NCI-H2029 (cell line): Measurements from ENCODE around the gene BABAM2.
"Not testable (repeated sequence)": the region's sequence is repeated elsewhere in the genome, so short reads cannot be mapped to it uniquely, and the experiment has no call there.

Source experiments
- DNase-seq: peaks from one replicate; lab custom pipeline; 2025; lab: John Stamatoyannopoulos, UW

Gene BABAM2

DNA sequence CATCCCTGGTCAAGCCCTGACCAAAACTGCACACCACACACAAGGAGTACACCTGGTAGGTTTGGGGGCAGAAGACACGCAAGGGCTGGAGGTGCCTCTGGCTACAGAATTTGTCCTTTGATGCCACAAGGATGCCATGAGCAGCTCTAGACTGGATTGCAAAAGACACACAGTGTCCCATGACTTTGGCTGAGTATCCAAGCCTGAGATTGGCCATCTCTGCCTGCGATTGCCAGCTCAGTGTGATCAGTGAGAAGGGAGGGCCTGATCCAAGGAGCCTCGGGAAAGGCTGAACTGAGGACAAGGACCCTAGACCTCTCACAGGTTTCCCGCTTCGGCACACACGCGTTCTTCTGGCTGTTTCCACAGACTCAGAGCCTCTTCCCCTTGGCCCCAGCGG, 442.2 kb downstream of the BABAM2 start:
- DNase-seq: no peak

DNA sequence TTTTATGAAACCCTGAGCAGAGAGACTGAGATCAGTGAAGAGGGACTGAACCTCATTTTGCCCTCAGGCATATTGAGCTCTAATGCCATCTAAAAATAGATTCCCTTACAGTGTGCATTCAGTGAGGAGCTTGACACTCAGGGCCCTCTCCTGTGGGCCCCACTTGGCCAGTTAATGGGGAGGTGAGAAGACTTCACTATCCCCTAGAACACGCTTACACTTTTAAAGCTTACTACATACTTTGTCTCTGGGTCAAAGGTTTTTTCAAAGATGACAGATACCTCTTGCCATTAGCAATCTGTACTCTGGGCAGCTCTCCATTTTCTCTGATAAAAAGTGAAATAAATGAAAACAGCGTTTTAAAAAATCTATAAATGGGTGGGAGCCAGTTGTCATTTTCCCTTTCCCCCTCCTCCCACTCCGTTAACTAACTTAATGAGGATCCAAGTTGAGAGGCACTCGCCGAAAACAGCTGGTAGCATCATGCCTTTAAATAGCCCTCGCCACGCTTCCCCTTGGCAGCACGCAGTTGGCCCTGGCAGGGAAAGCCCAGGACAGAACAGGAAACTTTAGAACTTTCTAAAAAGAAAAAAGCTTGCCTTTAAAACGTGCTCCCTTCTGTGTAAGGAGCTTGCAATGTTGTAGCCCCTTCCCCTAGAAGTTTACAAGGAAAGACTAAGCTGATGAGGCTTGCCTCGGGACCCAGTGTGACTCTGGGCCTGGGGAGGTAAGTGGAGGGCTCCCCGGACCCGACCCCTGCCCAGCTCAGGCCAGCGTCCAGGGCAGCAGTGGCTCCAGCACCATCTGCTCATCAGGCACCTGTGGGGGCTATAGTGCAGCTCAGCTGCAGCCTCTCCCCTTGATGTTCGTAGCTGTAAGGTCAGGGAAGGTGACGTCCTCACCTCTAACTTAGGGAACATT, 443.3 kb downstream of the BABAM2 start:
- no peak for DNase-seq

DNA sequence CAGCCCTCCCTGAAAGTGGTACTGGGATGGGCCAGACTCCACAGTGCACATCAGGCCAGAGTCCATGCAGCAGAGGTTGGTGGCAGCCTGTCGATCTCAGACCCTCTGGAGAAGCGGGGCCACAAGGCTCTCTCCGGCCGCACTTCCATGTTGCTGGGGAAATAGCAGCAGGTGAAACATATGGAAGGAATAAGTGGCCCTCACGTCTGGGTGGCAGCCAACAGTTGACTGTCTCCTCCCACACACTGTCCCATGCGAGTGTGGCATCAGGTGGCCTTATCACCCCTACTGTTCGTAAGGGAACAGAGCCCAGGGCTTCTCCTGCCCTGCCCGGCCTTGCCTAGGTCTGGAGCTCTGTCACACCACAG, 444.0 kb downstream of the BABAM2 start:
- DNase-seq: peak; percentile 22

DNA sequence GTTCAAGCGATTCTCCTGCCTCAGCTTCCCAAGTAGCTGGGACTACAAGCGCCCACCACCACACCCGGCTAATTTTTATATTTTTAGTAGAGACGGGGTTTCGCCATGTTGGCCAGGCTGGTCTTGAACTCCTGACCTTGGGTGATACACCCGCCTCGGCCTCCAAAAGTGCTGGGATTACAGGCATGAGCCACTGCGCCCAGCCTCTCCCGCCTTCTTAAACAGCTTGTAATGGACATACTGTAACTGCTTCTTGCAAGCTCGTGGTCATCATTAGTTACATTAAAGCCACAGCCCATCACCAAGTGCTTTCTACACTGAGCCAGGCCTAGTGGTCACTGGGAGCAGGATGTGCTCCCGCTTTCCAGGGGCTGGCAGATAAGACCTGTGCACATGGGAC, 444.7 kb downstream of the BABAM2 start:
- not testable (repeated sequence) for DNase-seq

DNA sequence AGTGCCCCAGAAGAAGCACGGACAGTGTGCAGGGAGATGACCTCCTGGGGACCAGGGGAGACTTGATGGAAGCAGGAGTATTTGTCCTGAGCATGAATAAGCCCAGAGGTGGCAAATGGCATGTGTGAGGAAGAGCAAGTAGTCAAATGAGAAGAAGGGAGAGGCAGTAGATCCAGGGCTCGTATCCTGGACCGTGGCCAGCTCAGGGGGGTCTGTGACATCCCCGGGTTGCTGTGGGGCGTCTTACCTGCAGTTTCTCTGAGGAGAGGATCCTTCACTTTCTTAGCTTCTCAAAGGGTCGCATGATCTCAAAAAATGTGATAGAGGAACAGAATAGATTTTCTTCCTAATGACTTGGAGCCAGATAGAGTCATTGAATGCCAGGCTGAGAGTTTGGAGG, 445.1 kb downstream of the BABAM2 start:
- DNase-seq: no peak

DNA sequence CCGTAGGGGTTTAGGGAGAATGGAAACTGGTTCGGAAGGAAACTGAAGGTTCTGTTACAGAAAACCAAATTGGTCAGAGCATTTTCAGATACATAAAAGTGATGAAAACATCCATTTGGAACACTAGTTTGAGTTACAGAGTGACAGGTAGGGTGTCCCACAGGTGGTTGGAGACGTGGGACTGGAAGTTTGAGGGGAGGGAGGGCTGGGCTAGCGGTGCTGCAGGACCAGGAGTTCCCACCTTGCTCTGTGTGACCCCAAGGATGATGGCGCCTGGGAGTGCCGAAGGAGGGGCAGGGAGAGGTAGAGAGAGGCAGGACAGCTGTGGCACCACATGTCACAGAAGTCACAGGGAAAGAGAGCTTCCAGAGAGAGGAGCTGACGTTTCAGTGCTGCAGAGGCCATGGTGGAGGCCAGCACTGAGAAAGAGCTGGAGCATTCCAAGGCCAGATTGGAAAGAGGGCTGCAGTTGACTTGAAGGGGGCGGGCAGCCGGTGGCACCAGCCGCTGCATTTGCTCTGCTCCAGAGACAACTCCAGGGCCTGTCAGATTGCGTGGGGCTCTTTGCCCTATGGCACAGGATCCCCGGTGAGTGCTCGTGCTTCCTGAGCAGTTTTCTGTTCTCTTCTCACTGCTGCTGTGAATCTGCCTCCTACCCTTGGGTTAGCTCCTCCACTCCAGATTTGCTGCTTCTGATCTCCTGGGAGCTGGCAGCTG, 445.9 kb downstream of the BABAM2 start:
- DNase-seq: no peak

DNA sequence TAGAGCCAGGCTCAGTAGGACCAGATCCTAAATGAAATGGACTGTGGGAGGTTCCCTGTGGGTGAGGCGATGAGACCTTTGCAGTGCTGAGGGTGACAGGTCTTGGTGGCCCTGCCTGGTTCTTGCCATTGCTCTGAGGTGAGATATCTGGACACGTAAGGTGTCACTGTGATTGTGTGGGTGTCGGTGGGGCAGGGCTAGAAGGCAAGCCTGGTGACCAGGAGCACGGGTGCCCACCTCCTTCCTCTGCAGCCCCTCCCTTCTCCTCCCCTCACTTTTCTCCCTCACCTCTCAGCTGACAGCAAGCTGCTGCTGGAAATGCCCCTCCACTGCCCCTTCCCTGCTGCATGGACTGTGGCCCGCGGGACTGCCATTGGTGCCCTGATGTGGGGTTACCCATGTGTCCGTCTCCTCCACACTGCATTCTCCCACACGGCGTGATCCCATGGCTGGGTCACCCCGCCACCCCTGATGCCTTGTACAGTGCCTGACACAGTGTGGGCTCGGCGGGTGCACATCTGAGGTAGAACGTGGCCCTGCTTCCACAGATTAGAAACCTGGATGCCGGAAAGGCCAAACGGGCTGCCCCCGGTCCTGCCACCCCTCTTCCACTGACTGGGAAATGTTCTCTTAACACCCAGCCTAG, 446.6 kb downstream of the BABAM2 start:
- no peak for DNase-seq

DNA sequence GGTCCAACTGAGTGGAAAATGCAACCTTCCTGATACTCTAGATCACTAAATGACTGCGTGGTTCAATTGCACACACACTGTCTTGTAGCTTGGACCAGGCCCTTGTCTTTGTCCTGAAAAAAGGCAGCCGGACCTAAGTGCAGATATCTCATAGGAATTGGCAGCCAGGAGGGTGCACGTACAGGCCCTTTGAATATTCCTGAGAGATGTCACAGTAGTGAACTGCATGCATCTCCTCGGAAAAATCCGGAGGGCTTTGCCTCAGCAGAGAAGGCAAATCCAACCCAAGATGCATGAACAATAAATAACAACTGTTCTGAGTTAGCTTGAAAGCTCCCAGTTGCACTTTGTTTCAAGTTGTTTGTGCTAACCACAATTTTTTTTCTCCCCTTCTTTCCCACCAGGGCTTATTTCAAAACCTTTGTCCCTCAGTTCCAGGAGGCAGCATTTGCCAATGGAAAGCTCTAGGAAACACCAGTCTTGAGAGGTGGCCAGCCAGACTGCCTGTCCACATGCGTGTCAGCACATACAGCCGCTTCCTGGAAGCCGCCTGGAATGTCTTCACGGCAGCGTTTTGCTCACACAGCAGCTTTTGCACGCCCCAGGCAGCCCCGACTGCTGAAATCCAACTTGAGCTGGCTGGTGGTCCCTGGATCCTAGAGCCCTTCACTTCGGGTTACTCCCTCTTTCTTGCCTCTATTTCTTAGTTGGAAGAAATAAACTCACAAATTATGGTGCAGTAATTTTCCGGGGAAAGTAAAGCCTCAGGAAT, 447.7 kb downstream of the BABAM2 start:
- no peak for DNase-seq

DNA sequence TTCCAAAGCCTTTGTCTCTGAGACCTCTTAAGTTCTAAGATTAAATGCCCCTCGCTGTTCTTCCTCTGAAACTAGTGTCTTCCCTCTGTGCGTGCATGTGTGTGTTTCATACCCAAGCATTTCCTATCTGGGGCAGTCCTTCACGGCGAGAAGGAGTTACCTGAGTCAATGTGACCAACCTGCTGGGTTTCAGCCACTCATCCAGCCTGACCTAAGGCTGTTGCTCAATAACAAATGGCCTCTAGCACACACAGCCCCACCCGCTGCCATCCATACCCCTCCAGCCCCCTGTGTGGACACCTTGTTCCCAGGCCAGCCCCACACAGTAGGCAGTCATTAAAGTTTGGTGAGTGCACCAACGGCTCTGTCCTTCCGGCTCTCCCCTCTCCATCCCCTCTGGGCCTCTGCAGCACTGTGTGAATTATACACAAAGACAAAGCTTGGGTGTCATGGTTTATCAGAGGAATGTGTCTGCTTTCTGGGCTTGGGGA, 448.3 kb downstream of the BABAM2 start:
- DNase-seq: no peak

DNA sequence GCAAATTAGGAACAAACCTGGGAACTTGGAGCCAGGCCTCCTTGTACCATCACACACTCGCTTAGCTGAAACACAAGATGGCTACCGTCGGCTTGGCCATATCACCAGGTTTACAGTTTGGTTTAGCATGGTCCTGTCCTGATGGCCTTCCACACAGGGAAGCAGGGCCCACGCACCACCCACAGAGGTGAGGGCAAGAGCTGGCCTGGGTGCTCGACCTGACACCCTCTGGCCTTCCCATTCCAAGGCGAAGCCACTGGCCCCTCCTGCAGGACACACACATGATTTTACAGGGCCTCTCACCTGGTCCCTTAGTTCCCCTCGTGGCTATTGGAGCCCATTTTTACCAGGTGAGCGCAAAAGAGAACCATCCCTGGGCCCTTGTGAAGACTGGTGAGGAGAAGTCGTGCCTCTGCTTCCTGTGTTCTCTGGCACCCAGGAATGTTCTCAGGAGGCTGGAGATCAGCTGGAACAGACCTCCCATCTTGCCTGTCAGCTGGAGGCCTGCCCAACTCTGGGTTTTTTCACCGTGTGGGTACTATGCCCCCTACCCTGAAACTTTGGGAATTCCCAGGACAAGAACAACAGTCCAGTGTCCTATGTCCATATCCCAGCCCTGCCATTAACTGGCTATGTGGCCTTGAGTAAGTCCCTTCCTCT, 449.1 kb downstream of the BABAM2 start:
- DNase-seq: no peak

DNA sequence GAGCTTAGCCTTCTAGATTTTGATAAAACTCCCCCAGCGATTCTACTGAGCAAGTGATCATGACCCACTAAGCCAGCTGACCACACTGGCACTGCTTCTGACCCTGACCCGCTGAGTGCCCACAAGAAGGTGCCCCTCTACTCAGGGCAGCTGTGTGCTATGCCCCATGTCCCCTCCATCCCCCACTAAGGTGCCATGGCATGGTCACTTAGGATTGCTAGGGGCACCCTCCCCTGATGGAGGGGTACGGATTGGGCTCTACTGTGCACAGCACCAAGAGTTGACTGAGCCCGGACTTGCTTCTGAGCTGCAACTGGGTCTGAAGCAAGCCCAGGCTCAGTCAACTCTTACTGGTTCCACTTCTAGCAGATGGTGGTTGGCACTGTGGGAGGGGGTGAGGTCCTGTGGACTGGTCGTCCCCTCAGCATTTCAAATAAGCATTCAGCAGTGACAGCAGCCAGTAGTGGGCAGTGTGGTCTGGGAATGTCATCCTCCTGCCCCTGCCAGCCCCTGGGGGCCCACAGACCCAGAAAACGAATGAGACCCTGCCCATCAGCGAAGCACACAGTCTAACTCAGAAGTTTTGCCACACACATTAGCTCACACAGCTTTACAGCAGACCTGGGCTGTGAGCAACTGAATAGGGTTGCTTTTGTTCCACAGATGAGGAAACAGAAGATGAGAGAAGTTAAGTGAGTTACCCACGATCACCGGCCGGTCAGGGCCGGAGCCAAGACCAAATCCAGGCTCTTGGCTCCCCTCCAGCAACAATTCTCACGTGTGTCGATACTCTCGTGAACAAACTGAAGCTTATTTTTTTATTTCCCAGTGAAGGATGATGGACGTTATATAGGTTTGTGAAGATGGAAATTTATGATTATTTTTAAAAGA, 450.0 kb downstream of the BABAM2 start:
- DNase-seq: no peak

DNA sequence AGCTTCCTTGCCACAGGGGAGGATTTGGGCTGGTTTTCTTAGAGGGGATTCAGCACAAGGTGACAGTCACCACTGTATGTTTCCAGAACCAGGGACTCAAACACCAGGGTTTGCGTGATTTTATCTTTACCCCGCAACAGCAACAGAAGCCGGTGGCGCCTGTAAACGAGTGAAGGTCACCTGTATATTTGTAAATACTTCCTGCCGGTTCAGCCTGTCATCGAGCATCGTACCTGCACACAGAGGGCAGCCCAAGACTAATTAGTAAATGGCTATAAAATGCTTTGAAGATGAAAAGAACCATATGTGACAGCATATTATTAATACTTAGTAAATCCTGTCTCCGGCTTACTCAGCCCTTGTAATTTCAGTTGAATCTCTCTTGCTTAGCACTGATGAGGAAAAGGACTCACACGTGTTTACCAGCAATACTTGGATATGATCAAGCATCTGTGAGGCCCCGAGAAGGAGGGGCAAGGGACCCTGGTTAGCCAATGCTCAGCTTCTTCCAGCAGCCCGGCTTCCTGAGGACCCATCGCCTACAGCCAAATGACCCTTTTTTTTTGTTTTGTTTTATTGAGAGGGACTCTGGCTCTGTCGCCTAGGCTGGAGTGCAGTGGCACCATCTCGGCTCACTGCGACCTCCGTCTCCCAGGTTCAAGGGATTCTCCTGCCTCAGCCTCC, 450.8 kb downstream of the BABAM2 start:
- DNase-seq: no peak

DNA sequence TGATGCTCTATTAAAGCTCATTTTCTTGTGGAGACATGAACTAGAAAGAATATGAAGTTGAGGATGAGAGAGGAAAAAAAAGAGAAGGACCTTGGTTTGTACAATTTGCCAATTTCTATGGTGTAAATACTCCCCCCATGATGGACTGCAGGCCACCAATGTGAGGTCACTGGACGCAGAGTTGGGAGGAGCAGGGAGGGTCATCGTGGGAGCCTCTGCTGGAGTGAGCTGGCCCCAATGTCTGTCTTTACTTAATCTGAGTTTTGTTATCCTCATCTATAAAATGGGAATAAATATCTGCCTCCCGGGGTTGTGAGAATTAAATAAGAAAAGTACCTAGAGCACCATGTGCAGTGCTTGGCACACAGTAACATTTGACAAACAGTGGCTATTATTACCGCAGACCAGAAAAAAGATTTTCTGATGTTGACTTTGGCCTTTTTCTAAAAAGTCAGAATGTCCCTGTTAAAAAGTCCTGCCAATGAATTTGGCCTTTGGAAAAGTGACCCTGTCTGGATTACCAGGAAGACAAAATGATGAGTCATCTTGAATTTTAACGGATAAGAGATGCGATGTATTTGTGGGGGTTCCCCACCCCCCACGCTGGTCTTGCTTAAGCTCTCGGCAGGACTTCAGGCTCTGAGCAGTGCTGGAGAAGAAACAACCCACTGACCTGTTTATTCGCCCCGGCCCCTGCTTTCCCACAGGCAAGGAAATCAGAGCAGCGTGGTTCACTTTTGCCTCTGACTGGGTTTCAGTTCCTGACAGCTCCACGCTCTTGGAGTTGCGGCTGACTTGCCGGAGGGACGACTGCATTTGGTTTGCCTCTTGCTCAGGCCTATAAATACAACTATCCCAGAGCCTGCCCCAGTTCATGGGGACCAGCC, 451.8 kb downstream of the BABAM2 start:
- DNase-seq: no peak

DNA sequence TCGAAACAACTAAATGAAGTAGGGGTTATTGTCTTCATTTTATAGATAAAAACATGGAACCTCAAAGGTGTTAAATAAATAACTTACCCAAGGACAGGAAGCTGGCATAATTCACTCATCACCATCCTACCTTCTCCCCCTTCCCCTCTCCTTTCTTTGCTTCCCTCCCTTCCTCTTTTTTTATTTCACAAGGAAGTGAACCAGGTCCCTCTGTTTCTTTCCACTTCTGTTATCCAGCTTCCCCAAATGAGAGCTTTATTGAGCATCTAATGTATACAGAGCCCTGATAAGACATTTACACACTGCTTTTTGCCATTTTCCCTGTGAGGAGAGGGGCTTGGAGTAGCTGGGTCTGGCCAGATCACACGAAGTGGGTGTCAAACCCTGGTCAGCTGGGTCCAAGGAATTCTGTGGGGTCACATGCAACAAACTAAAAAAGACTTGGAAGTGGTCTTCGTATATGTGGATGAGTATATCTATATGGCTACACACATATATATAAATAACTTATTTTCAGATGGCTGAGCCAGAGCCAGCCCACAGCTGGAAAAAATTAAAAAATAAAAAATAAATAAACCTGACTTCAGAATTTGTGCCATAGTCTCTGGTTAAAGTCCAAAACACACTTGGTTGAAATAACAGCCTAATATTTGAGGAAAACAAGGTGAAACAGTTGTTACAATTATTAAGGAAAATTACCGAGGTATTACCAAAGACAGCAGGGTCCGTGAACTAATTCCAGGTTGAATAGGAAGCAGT, 452.8 kb downstream of the BABAM2 start:
- DNase-seq: no peak

DNA sequence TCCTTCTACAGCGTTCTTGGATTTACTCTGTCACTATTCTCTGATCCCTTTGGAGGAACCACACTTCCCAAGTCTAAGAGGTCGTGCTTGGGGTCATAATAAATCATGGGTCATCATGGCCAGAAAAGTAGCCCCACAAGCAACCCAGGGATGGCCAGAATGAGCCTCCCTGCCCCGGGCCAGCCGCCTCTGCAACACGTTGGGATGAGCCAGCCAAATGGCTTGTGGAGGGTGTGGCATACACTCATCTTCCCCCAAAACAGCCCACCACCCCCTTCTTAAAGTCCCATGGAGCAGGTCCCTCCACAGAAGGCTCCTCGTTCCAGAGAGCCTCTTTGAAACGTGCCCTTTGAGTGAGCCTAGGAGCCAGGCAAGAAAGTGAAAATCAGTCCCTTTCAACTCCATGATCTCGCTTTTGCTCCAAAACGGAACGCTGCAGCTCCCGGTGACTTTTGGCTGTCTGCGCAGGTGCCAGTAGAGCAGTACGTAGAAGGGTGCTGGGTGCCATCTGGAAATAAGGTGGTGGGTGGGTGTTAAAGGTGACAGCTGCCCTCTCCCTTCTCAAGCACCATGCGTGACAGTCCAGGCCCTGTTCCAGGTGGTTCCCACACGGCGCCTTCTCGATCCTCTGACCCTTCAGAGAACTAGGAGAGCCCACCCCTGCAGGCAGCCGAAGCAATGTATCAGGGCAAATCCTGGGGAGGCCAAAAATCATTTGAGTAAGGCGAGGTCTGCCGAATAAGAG, 453.6 kb downstream of the BABAM2 start:
- no peak for DNase-seq

DNA sequence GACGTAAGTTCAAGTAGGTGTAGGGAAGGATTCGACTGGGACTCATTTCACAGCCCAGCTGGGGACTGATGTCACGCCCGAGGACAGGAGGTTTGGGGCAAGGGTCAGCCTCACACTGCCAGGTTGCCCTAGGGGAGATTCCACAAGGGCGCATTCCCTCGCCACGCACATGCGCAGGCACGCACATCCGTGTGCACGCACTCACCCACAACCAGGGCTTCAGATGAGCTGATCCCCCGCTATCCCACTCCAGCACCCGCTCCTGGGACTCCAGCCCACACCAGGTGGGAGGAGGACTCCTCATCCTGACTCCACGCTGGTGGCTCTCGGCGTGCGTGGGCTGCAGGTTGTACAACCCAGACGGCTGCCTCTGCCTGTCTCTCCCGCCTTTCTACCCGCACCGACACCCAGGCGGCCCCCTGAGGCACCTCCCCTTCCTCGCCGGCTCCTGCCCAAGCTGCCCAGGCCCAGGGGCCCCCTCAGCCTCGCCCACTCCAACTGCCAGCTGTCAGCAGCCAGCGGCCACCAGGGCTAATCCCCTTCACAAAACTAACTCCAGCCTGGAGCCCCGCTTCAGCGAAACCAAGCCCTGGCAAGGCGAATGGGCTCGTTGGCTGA, 454.3 kb downstream of the BABAM2 start:
- DNase-seq: no peak

DNA sequence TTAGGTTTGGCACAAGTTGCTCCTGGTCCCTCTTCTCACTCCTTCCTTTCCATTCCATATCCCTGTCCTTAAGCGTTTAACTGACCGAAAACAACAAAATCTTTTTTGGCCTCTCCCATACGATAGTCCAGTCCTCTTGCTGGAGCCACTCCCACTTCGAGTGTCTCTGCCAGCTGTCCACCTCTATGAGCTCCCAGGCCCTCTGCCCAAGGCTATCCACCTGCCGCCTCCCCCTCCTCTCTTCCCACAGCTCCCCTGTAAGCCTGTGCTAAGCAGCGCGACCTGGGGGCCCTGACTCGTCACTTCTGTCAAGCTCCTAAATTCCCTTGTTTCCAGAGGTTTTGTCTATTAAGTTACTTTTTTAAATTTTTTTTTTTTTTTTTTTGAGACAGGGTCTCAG, 455.1 kb downstream of the BABAM2 start:
- DNase-seq: no peak
